GM21360 (cell line): Measurements from ENCODE around the gene KREMEN1.

Experiments
- ATAC-seq: cut with Tn5 transposase; IDR thresholded peaks from one replicate; pipeline ENCODE4 v1.9.1; 2021; ENCODE audit warnings: mild to moderate bottlenecking, moderate library complexity; ENCODE audit not compliant: unreplicated experiment

KREMEN1 gene

DNA sequence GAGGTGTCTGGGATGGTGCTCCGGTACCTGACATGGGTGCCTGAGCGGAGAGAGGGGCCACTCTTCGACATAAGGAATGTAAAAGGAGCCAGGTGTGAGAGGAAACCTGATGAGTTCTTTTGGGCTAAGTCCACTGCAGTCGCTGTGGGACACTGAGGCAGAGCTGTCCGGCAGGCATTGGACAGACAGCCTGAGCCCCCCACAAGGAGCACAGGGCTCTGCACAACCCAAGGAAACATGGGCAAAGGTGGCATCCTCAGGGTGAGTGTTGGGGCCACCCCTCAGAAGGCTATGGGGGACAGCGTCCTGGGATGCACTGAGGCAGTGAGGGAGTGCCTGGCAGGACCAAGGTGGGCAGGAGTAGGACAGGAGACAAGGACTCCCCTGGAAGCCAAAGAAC, 75.2 kb downstream of the KREMEN1 start:
- ATAC-seq = no peak

DNA sequence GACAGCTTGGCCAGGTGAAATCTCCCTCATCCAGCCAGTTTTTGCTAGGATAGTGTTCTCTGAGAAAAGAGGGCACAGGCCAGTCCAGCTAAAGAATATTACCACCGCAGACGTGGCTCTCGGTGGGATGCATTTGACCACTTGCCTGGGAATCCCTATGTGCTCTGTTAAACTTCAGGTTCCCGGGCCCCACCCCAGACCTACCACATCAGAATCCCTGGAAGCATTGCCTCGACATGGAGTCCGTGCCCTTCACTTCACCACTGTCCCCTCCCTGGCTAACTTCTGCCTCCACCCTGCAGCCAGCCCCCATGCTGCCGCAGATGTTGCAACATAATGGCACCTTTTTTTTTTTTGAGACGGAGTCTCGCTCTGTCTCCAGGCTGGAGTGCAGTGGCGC, 76.0 kb downstream of the KREMEN1 start:
- no peak for ATAC-seq

DNA sequence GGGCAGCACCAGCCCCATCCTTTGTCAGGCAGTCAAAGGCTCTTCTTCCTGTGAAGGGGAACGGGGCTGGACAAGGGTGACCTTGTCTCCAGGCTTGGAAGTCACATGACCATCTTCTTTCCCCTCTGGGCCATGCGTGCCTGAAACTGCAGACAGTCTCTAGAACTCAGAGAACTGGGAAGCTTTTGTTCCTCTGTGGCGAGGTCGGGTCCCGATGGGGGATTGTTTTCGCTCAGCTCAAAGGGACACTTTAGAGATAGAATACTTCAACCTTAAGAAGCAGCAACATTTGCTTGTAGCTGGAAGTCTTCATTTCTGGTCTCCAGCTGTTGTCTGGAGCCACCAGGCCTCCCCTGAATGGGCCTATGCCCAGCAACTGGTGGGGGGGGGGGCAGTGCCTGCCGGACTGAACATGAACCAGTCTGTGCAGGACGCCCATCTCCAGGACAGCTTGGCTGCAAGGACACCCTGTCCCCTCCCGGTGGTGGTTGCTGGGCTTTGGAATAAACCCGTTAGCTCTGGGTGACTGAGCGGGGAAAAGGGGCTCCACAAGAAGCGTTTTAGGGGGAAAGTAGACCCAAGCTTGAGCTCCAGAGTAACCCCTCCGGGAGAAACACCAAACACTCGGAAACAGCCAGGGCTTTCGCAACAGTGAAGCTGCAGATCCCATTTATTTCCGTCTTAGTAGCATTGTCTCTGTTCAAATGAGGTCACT, 77.2 kb downstream of the KREMEN1 start:
- ATAC-seq = no peak

DNA sequence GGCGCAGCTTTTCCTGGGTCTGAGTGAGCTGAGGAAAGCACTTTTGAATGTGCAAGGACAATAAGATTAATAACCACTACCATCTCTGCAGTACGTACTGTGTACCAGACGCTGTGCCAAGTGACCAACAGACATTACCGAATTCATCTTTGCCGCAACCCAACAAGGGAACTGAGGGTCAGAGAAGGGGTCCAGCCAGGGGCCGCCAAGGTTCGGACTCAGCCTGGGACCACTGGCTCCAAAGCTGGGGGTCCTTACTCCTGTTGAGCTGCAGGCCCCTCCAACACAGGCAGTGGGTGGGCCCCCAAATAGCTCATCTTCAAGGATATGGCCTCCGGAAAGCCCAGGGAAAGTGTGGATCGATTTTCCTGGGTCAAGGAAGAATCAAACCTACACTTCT, 77.9 kb downstream of the KREMEN1 start:
- no peak for ATAC-seq

DNA sequence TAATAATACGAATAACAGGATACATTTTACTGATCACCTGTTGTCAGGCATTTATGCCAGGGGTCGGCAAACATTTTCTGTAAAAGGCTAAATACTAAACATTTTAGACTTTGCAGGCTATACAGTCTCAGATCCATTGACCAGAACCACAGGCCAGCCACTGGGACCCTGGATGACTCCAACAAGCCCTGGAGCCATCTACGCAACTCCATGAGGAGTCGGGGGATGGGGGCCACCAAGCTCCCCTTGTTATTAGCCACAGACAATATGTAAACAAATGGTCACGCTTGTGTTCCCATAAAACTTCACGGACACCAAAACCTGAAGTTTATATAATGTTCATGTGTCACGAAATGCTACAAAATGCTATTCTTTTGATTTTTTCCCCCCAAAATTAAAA, 78.5 kb downstream of the KREMEN1 start:
- no peak for ATAC-seq

DNA sequence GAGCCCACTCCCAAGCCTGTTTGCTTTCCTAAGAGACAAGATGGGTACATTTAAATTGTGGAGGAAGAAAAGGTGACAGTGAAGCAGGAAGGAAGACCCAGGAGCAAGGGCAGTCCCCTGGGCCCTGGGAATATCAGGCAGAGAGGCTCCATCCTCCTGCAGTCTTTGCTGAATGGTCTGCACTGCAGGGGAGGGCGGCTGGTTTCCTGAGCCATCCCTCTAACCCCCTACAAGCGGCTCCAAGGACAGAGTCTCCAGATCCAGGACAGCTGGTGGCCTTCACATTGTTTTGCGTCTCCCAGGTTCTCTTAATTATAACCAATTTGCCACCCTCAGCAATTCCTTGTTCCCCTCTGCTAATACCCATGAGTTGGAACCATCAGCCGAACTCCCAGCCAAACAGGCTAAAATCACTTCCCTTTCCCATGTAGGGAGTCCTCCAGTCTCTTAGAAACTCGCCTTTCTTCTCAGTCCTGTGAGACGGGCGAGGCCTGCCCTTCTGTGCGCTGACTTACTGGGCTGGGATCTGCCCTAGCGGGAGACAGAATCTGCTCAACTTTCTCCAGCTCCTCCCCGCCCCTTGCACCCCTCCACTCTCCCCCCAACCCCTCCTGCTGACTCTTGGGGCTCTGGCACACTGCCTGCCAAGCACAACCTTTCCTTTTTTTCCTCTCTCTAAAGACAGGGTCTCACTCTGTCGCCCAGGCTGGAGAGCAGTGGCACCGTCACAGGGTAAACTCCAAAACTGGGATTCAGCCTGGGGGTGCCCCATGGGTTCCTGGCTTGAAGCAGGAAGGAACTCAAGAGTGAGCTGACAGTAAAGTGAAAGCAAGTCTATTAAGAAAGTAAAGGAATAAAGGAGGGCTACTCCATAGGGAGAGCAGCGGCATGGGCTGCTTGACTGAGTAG, 79.5 kb downstream of the KREMEN1 start:
- ATAC-seq = no peak

DNA sequence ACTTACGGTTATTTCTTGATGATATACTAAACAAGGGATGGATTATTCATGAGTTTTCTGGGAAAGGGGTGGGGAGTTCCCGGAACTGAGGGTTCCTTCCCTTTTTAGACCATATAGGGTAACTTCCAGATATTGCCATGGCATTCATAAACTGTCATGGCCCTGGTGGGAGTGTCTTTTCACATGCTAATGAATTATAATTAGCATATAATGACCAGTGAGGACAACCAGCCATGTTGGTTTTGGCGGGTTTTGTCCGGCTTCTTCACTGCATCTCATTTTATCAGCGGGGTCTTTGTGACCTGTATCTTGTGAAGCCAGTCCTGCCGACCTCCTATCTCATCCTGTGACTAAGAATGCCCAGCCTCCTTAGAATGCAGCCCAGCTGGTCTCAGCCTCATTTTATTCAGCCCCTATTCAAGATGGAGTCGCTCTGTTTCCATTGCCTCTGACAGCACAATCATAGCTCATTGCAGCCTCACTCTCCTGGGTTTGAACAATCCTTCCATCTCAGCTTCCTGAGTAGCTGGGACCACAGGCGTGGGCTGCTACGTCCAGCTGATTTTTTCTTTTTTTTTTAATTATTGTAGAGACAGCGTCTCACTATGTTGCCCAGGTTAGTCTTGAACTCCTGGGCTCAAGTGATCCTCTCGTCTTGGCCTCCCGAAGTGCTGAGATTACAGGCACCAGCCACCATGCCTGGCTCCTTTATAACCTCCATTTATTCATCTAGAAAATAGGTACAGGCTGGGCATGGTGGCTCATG, 80.3 kb downstream of the KREMEN1 start:
- ATAC-seq = no peak

DNA sequence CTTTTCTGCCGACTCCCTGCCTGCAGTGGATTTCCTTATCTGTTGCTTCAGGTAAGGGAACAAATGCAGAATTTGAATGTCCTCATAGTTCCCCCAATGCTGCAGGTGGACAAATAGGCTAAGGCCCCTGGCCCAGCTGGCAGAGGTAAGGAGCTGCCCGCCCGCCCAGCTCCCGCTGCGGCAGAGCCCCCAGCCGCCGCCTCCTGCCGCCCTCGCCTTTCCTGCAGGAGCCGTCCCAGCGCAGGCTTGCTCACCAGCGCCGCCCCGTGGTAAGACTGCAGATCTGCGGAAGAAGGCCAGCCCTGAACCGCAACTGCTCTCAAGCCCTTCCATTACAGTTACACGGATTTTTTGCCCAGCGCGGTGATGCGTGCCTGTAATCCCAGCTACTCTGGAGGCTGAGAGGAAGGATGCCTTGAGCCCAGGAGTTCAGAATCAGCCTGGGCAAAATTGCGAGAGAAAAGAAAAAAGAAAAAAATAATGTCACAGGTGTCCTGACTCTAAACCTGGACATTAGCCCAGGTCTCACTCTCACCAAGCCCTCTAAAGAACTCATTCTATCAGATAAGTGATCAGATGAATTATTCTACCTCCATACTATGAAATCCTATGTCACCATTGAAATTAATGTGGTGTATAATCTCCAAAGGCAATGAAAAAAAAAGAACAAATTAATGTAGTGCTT, 81.7 kb downstream of the KREMEN1 start:
- ATAC-seq = no peak

DNA sequence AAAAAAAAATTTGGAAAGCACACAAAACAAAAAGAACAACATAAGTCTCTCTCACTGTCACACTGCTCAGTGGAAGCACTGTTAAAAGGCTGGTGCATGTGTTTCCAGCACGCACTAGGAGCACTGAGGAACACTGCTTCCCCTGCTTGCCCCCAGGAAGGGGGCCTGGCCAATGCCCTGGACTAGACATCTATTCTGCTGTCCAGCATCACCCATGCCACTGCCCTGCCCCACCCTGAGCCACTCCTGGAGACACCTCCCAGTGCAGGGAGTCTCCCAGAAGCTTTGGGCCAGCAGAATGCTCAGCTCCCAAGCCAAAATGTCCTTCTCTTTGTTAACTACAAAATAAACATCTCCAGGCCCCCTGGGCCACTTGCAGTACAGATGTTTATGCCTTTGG, 83.1 kb downstream of the KREMEN1 start:
- no peak for ATAC-seq

DNA sequence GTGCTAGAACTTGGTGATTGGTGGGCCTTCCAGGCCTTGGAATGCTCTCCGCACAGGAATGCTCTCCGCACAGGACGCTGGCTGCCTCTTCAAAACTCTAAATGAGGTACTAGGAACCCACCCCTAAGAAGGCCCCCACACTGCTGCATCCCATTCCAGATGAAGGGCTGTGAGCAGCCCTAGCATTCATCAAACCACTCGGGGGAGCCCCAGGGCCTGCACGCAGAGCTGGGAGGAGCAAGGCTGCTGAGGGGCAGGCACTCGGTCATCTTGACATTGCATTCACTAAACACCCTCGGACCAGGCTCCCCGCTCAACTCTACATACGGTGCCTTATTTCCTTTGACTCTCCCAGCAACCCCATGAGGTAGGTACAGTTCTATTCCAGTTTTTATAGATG, 83.7 kb downstream of the KREMEN1 start:
- no peak for ATAC-seq

DNA sequence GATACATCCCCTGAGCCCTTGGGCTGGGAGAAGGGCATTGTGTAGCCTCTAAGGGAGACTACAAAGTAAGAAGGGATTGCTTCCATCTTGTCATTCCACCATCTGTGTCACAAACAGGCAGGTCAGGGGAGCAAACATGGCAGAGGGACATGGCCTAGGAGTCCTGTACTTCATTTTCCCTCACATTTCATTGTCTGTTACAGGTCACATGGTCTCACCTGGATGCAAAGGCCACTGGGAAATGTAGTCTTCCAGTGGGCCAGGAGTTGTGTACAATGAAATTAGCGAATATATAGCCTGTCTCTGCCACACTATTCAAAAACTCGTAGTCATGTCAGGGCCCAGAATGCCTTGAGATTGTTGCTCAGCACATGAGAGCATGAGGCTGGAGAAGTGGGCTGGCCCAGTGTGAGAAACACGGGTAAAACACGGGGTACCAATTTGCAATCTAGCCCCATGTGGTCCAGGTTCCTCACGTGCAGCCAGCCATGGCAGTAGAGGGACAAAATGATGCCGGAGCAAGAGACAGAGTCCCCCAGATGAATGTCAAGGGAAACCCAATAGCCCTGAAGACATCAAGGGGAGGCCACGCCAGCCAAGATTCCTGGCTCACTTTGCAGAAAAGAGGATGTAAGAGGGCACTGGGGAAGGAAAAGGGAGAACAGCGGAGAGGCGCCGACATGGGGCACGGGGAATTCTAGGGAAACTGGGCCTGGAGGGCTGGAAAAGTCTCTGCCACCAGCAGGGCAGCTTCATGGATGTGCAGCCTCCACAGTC, 85.1 kb downstream of the KREMEN1 start:
- no peak for ATAC-seq

DNA sequence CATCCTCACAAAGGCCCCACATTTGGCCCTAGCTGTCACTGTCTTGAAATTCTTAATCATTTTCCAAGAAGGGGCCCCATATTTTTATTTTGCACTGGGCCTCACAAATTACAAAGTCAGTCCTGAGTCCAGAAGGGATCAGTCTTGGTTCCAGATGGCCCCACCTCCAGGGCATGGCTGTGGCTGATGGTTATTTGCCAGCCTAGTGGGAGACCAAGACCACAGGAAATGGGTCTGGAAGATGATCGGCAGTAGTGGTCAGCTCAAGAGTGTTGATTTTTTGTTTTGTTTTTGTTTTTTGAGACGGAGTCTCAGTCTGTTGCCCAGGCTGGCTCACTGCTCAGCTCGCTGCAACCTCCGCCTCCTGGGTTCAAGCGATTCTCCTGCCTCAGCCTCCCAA, 85.7 kb downstream of the KREMEN1 start:
- no peak for ATAC-seq

DNA sequence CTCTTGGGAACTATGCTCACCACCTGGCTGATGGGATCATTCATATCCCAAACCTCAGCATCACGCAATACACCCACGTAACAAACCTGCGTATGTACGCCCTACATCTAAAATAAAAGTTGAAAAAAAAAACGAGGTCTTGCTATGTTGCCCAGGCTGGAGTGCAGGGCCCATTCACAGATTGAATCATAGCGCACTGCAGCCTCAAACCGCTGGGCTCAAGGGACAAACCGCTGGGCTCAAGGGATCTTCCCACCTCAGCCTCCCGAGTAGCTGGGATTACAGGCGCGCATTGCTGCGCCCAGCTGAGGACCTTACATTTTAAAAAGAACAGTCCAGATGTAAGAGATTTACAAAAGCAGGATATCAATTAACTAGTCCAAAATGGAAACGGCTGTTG, 91.0 kb downstream of the KREMEN1 start:
- ATAC-seq = no peak

DNA sequence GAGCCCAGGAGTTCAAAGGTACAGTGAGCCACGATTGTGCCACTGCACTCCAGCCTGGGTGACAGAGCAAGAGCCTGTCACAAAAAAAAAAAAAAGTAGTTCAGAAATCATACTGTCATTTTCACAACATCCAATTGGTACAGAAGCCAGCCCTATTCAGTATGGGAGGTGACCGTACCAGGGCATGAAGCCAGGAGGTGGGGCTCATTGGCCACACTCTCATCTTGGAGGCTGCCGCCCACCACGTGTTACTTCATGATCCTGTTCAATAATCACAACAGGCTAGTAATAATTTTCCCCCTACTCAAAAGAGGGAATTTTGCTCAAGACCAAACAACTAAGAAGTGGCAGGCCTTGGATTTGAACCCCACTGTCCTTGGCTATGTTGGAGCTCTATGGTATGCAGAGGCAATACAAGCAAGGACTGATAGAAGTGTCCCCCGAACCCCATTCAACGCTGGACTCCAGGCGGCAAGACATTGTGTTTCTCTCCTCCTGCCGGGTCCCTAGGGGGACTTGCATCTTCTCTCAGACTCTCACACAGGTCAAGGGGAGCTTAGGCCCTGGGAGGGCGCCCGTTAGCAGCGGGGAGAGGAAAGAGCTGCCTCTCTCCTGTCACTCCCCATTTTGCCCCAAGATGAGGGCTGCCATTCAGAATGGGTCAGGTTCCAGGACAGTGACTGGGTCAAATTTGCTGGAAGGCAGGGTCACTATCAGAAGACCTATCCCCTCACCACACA, 92.7 kb downstream of the KREMEN1 start:
- ATAC-seq = no peak

DNA sequence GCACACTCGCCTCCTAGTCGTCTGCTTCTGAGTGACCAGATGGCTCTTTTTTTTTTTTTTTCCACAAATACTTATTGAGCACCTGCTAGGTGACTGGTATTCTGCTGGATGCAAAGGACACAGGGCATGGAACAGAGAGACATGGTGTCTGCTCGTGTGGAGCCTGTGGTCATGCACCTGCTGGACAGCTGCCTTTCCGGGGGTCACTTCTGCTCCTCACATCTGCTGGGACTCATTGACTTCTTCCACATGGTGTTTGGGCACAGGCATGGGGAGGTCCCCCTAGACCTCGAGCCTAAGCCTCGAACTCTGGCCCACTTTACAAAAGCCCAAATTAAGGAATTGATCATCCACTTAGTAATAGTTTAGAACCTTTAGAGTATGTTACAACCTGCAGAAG, 93.3 kb downstream of the KREMEN1 start:
- ATAC-seq = no peak

DNA sequence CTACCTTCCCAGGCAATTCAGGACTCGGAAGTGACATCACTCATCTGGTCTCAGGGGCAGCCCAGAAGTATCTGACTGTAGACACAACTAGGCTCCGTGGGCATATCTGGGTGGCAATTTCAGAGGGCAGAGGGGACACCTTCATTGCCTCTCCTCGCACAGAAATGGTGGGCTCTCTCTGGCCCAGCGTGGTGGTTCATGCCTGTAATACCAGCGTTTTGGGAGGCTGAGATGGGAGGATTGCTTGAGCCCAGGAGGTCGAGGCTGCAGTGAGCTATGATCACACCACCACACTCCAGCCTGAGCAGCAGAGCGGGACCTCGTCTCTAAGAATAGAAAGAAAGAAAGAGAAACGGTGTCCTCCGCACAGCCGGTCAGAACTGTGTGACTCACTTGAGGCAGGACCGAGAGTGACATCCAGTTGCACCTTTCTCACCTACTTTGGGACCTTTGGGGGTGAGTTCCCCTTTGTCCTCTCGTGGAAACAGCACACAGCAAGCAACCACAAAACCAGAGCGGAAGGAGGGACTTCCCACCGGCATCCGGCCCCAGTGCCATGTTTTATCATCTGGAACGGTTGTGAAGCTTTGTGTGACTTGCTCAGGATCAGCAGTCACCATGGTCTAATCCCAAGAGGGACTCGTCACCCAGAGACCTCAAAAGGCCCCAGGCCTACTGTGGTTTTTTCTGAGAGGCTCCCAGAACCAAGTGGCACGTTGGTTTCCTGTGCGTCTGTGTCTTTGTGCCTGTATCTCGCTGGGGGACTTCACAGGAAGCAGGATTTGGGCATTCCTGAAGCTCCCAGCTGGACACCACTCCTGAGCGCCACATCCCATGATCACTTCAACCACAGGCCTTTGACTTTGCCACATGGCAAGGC, 94.4 kb downstream of the KREMEN1 start:
- ATAC-seq = peak; percentile 90

DNA sequence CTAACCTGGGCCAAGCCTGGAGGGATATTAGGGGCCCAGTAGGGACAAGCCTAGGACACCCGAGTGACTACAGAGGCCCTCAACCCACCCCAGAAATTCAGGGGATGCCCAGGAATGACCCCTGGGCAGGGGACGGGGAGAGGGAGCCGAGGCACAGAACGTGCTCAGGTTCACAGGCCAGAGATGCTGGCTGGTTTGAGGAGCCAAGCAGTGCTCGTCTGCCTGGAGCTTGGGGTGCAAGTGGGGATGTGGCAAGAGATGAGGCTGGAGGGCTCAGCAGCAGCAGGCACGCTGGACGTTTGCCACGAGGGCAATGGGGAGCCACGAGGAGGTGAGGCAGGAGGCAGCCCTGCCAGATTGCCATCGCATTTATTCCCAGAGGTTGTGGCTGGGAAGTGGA, 98.9 kb downstream of the KREMEN1 start:
- ATAC-seq = no peak

DNA sequence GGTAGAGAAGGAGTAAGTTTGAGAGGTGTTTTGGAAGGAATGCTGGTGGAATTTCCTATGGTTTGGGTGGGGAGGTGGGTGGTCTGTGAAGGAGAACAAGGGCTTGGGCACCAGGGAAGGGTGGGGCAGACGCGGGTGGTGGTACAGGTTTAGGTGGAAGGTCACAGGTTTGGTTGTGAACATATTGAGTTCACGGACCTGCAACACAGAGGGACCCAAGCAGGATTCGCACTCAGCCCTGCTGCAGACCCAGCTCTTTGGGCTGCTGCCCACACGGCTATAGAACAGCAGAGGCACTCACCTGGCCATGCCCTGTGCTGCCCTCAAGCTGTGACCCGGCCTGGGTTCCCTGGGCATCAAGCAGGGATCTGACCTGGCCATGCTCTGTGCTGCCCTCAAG, 99.4 kb downstream of the KREMEN1 start:
- ATAC-seq = no peak
